IPS-11a (cell line): ENCODE data around the gene BUD23.
"Not testable (repeated sequence)": the region's sequence is repeated elsewhere in the genome, so short reads cannot be mapped to it uniquely, and the experiment has no call there.

Source experiments
- H3K4me3 ChIP-seq: one replicate; pipeline ENCODE4 v1.5.1; 2013; ENCODE audit warnings: low read depth, low read length, control low read depth

BUD23 gene

GRCh38 chr7:73717025-73717807, 33.8 kb downstream of the BUD23 start:
- no peak overlapping the region for H3K4me3 ChIP-seq

- H3K4me3 ChIP-seq, result no peak overlapping the region
These were observed 34.6 kb downstream of the BUD23 start for GRCh38 chr7:73717991-73718405.

DNA sequence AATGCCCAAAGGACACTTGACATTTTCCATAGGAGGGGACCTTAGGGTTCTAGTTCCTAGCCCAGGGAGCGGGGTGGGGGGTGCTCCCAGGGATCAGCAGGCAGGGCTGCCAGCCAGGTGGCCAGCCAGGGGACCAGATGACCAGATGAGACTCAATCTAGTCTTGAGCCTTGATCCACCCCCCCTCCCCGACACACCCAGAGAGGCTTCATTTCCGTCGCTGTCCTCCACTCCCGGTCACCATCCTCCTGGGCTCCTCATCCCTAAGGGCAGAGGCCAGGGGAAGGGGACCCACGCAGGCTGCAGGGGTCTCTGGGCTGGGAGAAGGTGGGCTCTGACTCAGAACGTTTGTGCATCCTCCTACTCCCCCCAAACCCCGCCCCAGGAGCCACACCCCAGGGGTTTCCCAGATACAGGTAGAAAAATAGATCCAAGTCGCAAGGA, 35.1 kb downstream of the BUD23 start:
- peak overlapping the region; percentile 62 for H3K4me3 ChIP-seq

- H3K4me3 ChIP-seq, result peak within 1 kb of the TSS; percentile 62
These were observed 35.8 kb downstream of the BUD23 start, which contains the start of gene STX1A for GRCh38 chr7:73718905-73719805. Gene STX1A (minus strand): TSS chr7:73719669. CDS start chr7:73719631, 38 bp downstream.

GRCh38 chr7:73719806-73720169, 36.4 kb downstream of the BUD23 start:
- peak overlapping the region; percentile 8 for H3K4me3 ChIP-seq

DNA sequence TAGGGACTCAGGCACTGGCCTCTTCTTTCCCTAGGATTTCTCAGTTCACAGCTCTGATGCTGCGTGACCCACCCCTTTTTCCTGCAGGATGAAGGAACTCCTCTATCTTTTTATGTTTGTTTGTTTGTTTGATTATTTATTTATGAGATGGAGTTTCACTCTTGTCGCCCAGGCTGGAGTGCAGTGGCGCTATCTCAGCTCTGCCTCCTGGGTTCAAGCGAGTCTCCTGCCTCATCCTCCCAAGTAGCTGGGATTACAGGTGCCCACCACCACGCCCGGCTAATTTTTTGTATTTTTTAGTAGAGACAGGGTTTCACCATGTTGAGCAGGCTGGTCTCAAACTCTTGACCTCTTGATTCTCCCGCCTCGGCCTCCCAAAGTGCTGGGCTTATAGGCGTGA, 37.0 kb downstream of the BUD23 start:
- H3K4me3 ChIP-seq, result not testable (repeated sequence)

DNA sequence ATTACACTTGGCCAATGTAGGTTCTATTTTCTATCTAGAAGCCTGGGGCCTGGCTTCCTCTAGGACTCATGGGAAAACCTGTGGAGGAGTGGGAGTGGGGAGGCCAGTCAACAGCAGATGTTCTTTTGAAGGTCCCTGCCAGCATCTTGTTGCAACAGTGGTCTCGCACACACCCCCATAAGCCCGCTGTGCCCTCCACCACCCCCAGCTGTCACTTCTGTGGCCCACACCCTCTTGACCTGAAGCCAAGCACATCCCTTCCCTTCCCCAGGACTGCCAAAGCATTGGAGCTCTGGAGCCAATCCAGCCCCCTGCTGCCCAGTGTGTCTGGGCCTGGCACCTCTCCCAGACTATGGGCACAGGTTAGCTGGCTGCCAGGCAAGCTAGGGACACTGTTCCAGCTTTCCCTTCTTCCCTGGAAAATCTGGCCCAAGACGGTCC, 38.0 kb downstream of the BUD23 start:
- H3K4me3 ChIP-seq, result no peak overlapping the region

- H3K4me3 ChIP-seq, result not testable (repeated sequence)
These were observed 38.8 kb downstream of the BUD23 start for GRCh38 chr7:73722182-73722581.

- H3K4me3 ChIP-seq, result no peak overlapping the region
These were observed 39.4 kb downstream of the BUD23 start for GRCh38 chr7:73722785-73723184.

DNA sequence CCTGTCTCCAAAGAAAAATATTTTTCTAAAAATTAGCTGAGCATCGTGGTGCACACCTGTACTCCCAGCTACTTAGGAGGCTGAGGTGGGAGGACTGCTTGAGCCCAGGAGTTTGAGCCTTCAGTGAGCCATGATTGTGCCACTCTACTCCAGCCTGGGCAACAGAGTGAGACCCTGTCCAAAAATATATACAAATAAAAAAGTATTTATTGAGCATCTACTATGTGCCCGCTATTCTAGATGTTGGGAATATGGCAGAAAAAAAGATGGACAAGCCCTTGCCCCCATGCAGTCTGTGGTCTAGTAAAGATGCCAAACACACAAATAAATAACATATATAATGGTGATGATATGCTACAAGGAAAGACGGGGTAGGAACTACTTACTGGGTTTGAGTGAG, 40.4 kb downstream of the BUD23 start:
- H3K4me3 ChIP-seq, result no peak overlapping the region

DNA sequence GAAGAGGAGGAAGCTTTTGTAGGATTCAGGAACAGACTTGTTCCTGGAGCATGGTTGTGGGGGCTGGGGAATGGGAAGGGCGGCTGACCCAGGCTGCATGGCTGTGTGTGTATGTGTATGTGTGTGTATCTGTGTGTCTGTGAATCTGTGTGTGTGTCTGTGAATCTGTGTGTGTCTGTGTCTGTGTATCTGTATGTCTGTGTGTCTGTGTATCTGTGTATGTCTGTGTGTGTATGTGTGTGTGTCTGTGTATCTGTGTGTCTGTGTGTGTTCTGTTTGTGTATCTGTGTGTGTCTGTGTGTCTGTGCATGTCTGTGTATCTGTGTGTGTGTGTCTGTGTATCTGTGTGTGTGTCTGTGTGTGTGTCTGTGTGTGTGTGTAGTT, 42.7 kb downstream of the BUD23 start:
- no peak overlapping the region for H3K4me3 ChIP-seq

- H3K4me3 ChIP-seq, result no peak overlapping the region
These were observed 44.6 kb downstream of the BUD23 start for GRCh38 chr7:73727952-73728351.

GRCh38 chr7:73728551-73728950, 45.2 kb downstream of the BUD23 start:
- H3K4me3 ChIP-seq, result no peak overlapping the region

GRCh38 chr7:73730485-73730884, 47.1 kb downstream of the BUD23 start:
- no peak overlapping the region for H3K4me3 ChIP-seq

GRCh38 chr7:73732397-73732796, 49.0 kb downstream of the BUD23 start:
- no peak overlapping the region for H3K4me3 ChIP-seq

DNA sequence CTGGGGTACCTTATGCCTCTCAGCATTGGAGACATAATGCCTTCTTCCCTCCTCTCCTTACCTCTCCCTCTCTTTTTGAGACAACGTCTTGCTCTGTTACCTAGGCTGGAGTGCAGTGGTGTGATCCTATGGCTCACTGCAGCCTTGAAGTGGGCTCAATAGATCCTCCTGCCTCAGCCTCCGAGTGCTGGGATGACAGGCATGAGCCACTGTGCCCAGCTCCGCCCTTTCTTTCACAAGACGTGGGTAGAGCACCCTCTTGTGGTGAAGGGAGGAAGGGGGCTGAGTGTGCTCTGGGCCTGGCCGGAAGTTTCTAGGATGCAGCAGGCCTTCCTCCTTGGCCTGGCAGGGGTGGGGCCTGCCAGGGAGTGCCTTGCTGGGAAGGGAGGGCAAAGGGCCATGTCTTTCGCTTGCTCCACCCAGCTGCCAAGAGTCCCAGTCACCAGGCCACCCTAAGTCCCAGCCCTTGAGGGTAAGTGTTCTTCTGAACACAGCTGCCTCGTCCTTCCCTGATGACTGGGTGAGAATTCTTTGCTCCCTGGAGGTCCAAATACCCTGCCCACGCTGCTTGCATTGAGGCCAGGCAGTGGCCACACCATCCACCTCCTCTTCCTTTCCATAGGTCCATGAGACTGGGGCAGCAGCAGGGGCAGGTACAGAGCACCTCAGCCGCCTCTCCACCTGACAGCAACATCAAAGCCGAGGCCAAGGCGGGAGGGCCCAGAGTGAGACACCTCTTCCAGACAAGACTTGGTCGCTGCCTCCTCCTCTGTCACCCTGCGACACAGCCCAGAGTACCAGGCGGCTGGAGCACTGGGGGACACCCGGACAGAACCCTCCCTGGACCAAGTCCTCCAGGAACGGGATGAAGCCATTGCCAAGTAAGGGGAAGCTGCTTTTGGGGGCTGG, 51.5 kb downstream of the BUD23 start:
- H3K4me3 ChIP-seq, result no peak overlapping the region

GRCh38 chr7:73735528-73735905, 52.1 kb downstream of the BUD23 start:
- no peak overlapping the region for H3K4me3 ChIP-seq

GRCh38 chr7:73736885-73737284, 53.5 kb downstream of the BUD23 start:
- H3K4me3 ChIP-seq, result no peak overlapping the region

DNA sequence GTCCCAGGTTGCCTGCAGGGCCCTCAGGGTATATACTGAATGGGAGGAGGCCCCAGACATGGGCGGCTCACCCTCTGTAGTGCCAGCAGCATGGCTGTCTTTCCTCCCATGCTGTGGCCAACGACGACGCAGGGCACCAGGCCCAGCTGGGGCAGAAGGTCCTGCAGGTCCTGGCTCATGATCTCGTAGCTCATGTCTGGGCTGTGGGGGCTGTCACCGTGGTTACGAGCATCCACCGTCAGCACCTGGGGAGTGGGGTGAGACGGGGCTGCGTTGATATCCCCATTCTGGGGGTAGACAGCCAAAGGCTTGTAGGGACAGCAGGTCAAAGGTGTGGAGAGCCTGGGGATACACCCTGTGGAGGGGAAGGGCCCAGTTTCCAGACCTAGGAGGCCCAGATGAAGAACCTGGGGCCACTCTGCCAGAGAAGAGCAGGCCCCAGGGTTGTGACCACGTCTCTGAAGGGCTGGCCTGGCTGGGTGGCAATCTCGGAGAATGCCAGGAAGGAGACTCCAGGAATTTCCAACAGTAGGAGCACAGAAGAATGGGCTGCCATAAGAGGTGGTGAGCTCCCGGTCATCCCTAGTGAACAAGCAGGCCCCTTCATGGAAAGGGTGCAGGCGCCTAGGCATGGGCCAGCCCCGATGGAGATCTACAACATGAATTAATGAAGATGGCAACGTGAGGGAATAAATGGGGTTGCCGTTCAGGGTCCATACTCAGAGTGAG, 54.3 kb downstream of the BUD23 start:
- peak overlapping the region; percentile 24 for H3K4me3 ChIP-seq

DNA sequence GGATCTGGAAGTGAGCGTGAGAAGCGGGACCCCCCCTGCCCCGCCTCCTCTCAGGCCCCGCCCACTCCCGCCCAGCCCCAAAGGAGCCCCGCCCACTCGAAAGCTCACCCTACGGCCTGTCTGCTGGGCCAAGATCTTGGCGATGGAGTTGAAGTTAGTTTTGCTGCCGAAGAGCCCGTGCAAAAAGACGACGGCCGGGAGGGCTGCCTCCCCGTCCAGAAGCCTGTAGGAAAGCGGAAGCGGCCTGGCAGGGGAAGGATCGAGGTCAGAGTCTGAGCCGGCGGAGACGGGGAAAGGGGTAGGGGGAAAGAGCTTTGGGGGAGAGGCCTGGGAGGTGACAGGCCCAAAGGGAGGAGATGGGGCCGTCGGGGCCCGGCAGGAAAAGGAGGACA, 54.8 kb downstream of the BUD23 start:
- H3K4me3 ChIP-seq, result peak overlapping the region; percentile 70
